ENCODE results near the gene CHRNB2.
"Not testable (repeated sequence)": the region's sequence is repeated elsewhere in the genome, so short reads cannot be mapped to it uniquely, and the experiment has no call there.

CHRNB2 gene, protein sequence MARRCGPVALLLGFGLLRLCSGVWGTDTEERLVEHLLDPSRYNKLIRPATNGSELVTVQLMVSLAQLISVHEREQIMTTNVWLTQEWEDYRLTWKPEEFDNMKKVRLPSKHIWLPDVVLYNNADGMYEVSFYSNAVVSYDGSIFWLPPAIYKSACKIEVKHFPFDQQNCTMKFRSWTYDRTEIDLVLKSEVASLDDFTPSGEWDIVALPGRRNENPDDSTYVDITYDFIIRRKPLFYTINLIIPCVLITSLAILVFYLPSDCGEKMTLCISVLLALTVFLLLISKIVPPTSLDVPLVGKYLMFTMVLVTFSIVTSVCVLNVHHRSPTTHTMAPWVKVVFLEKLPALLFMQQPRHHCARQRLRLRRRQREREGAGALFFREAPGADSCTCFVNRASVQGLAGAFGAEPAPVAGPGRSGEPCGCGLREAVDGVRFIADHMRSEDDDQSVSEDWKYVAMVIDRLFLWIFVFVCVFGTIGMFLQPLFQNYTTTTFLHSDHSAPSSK

GRCh38 chr1:154567386-154568156, at the start of gene CHRNB2:
Gene CHRNB2, plus strand, starts transcription at chr1:154567778. Its CDS starts 267 bp downstream, at chr1:154568045.
- DNase-seq: peak; percentile 88

DNA sequence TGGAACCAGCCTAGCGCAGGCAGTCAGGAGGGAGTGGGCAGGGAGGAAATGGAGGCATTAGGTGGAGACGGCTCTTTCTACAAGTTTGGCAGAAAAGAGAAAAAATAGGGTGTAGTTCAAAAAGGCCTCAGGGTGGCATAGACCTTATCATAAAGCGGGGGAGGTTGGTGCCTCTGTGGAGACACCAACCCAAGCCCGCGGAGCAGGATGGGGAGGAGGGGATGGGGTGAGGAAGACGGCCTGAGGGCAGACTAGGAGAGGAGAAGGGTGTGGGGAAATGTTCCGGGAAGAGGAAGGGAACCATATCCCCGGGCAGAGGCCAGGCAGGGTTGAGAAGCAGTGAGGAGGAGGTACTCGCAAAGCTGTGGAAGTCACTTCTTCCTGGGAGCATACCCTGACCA, 48.0 kb upstream of the CHRNB2 start:
- DNase-seq: no peak

DNA sequence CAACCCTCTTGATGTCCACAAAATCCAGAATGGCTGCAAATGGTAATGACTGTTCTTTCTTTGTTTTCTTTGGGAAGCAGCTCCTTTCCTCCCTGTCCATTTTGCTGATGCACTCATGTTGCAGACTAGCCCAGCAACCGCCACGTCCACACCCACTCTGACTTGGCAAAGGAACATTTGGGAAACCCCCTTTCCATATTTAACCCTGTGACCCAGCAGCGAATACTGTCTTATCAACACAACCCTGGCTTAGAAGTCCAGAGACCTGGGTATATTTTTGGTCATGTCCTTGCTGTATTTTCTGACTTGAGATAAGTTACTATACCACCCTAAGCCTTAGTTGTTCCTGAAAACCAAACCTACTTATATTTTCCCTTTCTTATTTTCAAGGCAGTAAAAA, 47.2 kb upstream of the CHRNB2 start:
- no peak for DNase-seq

- no peak for DNase-seq
Observed at GRCh38 chr1:154521695-154522094, 45.9 kb upstream of the CHRNB2 start.

DNA sequence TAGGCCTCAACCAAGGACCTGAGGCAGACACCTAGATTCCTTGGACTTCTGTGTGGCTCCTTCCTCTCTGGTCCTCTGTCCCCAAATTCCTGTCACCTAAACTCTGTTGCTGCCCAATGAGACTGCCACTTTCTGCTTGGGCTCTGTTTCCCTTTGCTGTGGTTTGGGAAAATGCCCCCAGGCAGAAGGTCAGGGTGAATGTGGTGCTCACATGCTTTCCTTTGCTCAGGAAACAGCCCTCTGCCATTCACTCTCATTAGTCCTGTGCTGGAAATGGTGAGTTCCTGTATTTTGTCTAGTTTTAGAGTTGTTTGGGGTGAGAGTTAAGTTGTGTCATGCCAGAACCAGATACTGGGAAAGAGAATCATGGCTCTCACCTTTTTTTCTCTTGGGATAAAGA, 42.7 kb upstream of the CHRNB2 start:
- DNase-seq: no peak

DNA sequence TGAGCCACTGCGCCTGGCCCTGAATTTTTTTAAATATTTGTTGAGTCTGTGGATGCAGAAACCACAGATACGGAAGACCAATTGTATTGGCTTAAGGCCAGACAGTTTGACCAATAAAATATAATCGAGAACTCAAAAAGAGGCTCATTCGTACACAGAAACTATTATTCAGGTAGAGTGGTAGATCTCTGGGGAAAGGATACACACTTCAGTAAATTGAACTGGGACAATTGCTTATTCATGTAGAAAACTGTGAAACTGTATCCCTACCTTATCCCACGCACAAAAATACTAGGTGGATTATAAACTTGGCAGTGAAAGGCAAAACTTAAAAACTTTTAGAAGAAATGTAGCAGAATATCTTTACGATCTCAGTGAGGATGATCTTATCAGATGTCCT, 40.4 kb upstream of the CHRNB2 start:
- no peak for DNase-seq

DNA sequence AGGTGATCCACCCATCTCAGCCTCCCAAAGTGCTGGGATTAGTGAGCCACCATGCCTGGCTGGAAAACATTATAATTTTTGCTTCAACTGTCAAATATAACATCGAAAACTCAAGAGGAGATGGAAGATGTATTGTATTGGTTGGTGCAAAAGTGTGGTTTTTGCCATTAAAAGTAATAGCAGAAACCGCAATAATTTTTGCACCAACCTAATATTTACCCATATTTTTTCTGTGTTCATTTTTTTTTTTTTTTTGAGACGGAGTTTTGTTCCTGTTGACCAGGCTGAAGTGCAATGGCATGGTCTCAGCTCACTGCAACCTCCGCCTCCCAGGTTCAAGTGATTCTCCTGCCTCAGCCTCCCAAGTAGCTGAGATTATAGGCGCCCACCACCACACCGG, 38.3 kb upstream of the CHRNB2 start:
- no peak for DNase-seq

- not testable (repeated sequence) for DNase-seq
Observed at GRCh38 chr1:154531950-154532349, 35.6 kb upstream of the CHRNB2 start.

DNA sequence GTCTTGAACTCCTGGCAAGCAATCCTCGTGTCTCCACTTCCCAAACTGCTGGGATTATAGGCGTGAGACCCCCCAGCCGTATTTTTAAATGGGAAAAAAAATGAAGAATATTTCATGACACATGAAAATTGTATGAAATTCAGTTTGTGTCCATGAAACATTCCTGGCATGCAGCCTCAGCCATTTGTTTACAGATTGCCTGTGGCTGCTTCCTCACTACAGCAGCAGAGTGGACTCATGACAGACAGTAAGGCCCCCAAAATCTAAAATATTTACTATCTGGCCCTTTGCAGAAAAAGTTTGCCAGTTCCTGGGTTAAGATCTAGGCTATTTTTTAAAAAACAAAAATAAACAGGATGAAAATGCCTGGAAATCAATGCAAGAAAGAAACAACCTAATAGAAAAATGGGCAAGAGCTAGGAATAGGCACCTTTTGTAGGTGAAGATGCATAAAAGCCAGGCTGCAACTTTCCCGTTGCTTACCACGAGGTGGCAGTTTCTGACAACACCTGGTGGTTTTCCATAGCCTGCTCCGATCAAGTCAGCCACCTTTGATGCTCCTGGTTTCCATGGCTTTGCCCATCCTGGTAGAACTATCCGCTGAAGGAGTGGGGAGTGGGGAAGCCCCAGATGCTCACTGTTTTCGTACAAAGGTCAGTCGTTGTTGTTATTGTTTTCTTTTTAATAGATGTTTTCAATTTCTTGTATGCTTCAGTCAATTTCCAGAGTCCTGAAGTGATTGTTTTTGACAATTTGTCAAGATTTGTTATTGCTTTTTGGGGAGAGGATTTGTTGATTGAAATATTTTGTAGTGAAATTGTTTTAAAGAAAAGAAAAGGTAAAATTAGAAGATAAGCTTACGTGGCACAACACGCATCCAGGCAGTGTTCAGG, 33.4 kb upstream of the CHRNB2 start:
- DNase-seq: peak; percentile 29

- no peak for DNase-seq
Observed at GRCh38 chr1:154536570-154536969, 31.0 kb upstream of the CHRNB2 start.

DNA sequence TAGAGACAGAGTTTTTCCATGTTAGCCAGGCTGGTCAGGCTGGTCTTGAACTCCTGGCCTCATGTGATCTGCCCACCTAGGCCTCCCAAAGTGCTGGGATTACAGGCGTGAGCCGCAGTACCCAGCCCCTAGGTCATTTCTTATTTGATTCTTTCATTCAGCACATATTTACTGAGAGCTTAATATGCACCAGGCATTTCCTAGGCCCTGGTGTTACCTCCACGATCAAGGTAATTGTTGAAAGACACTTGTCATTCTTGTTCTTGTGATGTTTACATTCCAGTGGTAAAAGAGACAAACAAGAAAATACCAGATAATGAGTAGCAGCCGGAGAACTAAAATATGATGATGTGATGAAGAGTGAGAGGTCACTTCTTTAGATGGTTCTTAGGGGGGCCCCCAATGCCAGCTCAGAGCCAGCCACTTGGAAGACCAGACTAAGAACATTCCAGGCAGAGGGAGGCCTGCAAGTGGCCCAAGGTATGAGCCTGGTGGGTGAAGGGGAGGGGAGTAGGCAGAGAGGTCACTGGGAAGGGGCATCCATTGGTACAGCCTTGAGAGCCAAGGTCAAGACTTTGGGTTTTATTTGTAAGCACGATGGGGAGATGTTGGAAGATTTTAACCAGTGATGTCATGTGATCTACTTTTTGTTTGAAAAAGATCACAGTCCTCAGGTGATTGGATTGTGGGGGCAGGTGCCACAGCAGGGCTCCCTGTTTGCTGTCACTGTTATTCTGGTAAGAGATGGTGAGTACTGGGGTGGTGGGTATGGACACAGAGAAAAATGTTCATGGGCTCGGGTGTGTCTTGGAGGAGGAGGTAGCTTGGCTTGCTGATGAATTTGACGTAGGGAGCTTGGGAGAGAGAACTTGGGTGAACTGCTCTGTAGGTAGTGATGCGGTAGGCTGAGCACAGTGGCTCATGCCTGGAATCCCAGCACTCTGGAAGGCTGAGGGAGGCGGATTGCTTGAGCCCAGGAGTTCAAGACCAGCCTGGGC, 27.8 kb upstream of the CHRNB2 start:
- no peak for DNase-seq

GRCh38 chr1:154541231-154541630, 26.3 kb upstream of the CHRNB2 start:
- DNase-seq: no peak

DNA sequence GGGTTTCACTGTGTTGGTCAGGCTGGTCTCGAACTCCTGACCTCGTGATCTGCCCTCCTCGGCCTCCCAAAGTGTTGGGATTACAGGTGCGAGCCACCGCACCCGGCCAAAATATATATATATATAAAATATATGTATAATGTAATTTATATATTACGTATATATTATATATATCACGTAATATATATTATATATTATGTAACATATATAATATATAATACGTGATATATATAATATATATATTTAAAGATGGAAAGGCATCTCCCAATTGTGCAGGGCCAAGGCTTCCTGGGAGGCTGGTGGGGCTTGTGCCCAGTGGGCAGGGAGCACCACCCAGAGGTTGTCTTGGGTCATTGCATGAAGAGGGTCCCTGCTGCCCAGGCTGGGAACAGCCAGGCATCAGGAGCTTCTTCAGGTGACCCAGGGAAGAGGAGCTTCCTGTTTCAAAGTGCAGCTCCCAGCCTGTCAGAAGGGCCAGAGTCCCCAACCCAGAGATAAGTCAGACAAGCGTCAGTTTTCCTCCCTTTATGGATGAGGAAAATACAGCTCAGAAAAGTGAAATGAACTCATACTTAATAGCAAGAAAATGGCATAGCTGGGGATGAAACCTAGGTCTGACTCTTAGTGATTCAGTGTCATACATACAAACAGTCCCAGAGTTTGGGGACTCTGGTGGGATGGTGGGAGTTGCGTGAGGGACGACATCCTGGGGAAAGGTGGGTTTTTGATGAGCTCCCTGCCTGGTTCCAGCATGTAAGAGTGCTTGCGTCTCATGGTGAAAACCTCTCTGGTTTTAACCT, 21.1 kb upstream of the CHRNB2 start:
- no peak for DNase-seq

DNA sequence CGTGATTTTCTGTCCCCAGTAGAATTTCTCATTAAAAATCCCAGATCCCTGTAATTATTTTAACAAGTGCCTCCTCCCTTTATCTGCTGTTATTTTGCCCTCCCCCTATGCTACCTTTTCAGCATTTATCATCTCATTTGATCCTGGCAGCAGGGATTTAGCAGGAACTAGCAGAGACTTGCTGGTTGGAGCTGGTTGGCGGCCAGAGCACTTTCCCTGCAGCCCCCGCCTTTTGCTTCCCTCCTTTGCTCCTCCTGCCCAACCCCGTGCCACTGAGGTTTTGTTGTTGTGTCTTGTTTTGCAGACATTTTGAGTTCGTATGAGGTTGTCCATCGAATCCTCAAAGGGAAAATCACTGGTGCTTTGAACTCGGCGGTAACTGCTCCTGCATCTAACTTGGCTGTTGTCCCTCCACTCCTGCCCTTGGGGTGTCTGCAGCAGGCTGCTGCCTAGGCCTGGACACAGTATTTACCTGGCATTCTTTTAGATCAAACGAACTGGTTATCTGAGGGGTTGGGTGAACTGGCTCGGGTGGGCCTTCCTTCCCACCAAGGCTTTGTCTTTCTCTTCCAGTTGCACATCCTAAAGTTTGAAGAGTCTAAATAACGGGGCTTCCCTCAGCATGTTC, 20.4 kb upstream of the CHRNB2 start:
- DNase-seq: no peak

DNA sequence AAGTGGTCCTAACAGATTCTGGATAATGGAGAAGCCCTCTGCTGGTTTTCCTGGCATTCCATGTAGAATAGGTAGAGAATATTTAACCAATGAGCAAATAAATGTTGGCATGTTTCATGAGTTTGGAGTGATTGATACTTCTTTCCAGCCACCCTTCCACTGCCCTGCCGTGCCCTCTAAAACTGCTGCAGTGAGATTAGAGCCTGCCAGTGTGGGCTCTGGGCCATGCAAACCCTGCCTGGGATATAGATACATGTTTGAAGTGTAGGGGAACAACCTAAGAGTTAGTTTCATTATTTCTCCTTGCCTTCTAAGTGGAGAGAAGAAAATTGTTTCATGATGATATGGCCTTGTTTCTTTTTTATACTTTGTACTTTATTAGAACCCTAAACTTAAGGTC, 19.6 kb upstream of the CHRNB2 start:
- DNase-seq: no peak

GRCh38 chr1:154549202-154549770, 18.3 kb upstream of the CHRNB2 start:
- DNase-seq: no peak

DNA sequence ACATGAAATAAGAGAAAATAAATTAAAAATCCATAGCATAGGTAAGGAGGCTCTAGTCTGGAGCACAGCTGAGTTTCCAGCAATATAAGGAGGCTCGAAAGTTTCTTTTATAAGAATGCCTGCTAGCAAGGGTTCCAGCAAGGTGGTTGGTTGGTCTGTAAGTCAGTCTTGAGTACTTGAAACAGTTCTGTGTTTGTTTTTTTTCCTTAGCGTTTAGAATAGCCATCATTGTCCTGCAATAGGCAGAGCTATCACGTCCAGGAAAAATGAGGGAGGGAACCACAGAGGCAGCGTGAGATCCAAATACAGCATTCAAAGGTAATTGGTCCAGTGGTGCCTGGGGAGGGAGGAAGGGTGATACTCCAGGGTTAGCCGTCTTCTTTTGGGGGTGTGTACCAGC, 17.5 kb upstream of the CHRNB2 start:
- no peak for DNase-seq

DNA sequence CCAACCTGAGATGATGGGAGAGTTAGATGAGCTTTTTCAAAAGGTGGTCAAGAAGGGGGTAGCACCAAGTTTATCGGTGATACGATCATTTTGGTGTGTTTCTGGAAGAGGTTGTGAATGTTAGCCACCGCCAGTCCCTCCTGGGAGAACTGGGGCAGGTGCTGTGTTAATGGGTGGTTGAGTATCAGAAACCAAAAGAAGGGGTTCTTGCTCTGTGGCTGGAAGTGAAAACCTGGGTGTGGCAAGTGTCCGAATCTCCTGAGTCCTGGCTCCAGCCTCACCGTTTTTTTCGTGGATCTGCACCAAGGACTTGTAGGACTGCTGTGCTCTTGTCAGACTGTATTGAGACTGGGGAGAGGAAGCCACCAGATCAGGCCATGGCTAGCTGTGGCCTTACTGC, 16.9 kb upstream of the CHRNB2 start:
- DNase-seq: no peak

- DNase-seq: no peak
Observed at GRCh38 chr1:154551474-154551873, 16.1 kb upstream of the CHRNB2 start.

DNA sequence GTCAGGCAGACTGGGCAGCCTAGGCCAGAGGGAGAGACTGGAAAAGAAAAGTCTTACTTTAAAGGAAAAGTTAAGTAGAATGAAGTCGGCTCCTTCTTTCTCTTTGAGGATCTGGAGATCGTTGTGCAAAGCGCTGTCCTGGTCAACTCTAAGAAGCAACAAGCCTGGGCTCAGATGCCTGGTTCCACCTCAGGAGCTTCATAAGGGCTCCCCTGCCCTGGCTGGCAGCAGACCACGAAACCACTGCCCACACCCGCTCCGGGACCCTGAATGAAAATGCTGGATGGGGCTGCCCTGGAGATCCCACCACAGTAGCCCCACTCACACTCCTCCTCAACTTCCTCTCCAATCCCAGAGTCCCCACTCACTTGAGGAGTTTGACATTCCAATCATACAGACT, 15.5 kb upstream of the CHRNB2 start:
- no peak for DNase-seq
